Renal cortical epithelial cell (primary cell): Measurements from ENCODE around the gene PRPSAP1. TPM values are rescaled to one million over a fixed set of nuclear protein-coding genes. Genes with fewer than 3 reads are reported as not detected.
"Not testable (repeated sequence)": the region's sequence is repeated elsewhere in the genome, so short reads cannot be mapped to it uniquely, and the experiment has no call there.

Experiments used
- DNase-seq: peaks from one replicate; pipeline ENCODE4 v3.0.0-alpha.2; 2011; ENCODE audit warnings: low read depth
- total RNA-seq: library from RNA; depleted of rRNA; stranded (reverse); fragments of >200 nt; gene quantifications from 2 replicates; pipeline ENCODE4 v1.2.3, GENCODE V29; 2014

The PRPSAP1 gene
- total RNA-seq, 1 donor from 2014 or later: 58.5 TPM

DNA sequence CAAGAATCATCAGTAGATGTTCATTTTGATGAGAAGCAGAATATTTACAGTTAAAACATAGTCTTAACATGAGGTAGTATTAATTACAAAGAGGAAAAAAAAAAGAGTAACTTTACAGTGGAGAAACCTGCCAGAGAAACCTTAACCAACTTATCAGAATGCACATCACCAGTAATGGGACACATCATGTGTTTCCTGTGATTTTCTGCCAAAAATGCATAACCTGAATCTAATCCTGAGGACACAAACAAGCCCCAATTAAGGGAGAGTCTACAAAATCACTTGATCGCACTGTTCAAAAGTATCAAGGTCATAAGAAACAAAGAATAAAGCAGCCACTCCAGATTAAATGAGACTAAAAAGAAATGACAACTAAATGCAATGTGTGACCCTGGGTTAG is 27.4 kb downstream of the PRPSAP1 start:
- DNase-seq: no peak

DNA sequence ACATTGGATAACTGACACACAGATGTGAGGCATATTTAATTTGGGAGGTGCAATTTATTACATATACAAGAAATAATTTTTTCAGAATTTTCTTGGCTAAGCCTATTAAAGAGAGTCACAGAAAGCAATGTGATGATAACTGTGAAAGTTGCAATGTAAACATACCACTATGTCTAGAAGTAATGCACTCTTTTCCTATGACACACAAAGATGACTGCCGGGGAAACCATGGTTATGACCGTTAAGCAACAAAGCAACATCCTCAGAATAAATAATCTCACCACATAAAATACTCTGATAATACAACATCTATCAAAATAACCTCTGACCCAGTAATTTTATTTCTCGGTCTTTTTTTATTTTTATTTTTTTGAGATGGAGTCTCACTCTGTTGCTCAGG is 35.1 kb downstream of the PRPSAP1 start:
- no peak for DNase-seq

- DNase-seq: no peak
Observed at GRCh38 chr17:76317535-76317934, 36.2 kb downstream of the PRPSAP1 start.

GRCh38 chr17:76314392-76315227 is 39.1 kb downstream of the PRPSAP1 start:
- peak; percentile 18 for DNase-seq

- DNase-seq: no peak
Observed at GRCh38 chr17:76312735-76313134, 41.0 kb downstream of the PRPSAP1 start.

DNA sequence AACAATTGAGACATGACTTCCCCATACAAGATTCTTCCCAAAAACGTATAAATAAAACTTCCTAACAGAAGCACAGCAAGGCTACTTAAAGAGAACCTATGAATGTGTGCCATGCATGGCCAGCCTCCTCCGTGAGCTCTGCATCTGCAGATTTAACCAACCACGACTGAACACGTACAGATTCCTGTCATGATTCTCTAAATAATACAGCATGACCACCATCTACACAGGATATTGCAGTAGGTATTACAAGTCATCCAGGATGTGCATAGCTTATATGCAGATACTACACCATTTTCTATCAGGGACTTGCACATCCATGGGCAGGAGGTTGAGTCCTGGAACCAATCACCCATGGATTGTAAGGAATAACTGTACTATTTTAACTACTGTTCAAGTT is 44.3 kb downstream of the PRPSAP1 start:
- DNase-seq: no peak

DNA sequence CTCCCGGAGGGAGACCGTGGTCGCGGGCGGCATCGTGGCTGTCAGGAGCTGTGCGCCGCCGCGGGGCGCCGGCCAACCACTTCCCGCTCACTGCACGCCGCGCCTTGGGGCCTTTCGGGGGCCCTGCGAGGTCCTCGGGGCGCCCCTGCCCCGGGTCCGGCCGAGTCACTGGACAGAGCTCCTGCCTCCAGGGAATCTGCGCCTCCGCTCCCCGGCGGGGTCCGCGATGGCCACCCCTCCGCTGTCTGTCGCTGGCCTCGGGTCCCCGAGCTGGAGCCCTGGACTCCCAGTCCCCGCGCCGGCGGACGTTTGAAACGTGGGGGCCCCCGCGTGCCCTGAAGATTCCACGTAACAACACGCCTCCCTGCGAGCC is 45.8 kb downstream of the PRPSAP1 start, which contains the start of gene QRICH2:
Gene QRICH2, minus strand, starts transcription at position 311 of the 373 bp plus-strand sequence. Its CDS starts 278 bp downstream, at position 33.
- no peak for DNase-seq

DNA sequence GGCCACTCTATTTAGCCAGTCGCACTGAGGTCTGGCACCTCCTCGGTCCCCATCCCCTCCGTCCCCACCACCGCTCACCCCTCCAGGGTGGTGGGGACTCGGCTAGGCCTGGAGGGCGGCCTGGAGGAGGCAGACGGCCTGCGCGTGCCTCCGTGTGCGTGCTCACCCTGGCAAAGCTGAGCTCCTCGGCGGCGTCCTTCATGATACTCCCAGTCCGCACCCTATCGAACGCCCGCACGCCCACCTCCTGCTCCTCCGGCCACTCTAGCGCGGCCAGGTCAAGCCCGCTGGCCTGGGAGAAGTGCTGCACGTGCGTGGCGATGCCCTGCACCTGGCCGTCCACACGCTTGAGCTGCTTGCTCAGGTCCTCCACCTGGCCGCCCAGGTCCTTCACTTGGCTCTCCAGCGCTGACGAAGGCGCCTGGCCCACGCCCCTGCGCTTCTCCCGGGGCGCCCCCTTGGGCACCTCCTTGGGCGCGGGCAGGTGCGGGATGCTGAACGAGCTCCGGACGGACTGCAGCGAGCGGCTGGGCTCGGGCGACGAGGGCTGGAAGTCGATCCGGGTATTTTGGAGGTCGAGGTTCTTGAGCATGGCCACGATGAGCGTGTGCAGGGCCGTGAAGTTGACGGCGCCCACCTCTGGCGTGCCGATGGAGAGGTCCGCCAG is 46.3 kb downstream of the PRPSAP1 start:
- DNase-seq: no peak

- DNase-seq: not testable (repeated sequence)
Observed at GRCh38 chr17:76305135-76305454, 48.6 kb downstream of the PRPSAP1 start.

DNA sequence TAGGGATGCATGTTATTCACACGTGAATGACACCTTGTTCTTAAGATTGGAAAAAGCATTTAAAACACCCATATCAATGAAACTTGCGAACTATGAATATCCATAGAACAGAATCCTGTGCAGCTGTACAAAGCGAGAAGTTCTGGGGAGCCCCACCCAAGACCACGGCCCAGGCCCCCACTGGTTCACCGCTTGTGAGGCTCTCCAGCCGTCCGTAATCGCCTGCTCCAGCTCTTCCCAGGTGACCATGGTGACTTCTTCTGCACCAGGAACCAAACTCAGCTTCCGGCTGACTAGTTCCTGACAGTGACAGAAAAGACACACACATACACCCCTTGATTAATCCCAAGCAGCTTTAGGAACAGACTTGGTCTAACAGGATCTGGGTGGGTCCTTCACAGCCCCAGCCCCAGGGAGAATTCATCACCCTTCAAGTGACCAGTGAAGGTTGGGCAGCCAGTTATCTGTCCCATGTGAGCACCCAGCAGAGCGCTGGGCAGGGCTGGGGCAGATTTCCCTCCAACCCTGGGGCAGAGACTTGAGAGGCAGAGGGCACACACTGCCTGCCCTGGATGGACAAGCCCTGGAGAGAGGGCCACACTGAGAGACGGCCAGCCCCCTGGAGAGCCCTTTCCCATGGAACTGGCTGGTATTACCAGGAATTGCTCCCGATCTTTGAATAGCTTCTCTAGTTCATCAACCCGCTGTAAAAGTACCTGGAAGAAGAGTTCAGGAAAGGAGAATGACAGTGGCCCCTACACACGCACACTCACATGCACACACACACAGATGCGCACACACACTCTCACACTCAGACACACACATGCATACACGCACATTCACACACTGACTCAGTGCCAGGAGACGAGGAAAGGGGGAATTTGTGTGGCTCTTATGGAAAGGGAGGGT is 49.2 kb downstream of the PRPSAP1 start:
- no peak for DNase-seq

DNA sequence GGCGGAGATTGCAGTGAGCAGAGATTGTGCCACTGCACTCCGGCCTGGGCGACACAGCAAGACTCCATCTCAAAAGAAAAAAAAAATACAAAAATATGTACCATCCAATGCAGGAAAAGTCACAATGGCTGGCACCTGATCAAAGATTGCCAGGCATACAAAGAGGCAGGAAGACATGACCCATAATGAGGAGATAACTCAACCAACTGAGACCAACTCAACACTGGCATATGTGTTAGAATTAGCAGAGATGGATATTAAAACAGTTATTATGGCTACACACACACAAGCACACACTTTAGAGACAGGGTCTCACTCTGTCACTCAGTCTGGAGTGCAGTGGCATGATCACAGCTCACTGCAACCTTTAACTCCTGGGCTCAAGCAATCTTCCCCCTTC is 56.3 kb downstream of the PRPSAP1 start:
- DNase-seq: no peak

- no peak for DNase-seq
Observed at GRCh38 chr17:76296889-76297288, 56.8 kb downstream of the PRPSAP1 start.

GRCh38 chr17:76296186-76296585 is 57.5 kb downstream of the PRPSAP1 start:
- DNase-seq: no peak

- DNase-seq: no peak
Observed at GRCh38 chr17:76293106-76293505, 60.6 kb downstream of the PRPSAP1 start.

- no peak for DNase-seq
Observed at GRCh38 chr17:76292567-76292966, 61.1 kb downstream of the PRPSAP1 start.

DNA sequence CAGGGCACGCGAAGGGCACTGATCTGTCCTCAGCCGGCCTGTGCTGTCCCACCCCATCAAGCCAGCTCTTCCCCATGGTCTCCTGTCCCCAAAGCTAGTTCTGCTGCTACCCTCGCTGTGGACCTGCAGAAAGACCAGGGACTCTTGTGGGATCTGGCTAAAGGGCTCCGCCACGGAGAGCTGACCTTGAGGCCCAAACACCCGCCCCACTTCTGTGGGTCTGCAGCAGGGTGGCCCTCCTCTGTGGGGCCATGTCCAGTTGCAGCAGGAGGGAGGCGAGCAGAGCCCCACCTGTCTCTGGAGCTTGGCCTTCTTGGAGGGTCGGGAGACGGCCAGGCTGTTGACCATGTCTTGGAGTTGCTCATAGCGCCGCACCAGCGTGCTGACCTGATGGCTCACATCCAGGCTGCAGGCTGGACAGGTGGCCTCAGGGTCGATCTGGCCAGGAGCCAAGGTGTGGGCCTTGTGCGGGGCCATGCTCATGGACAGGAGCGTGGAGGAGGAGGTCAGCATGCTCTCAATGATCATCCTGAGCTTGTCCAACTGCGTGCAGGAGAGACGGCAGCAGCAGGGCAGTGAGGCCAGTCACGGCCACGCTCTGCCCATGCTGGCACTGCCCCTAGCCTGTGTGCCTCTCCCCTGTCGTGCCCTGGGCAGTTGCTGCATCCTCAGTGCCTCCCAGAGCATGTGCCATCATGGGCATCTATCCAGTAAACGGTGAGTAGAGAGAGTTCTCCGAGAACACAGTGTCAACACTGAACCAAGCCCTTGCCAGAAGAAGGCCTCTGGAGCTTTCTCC is 71.9 kb downstream of the PRPSAP1 start:
- DNase-seq: no peak

GRCh38 chr17:76280650-76281049 is 73.1 kb downstream of the PRPSAP1 start:
- no peak for DNase-seq

- no peak for DNase-seq
Observed at GRCh38 chr17:76279742-76280287, 73.9 kb downstream of the PRPSAP1 start.

DNA sequence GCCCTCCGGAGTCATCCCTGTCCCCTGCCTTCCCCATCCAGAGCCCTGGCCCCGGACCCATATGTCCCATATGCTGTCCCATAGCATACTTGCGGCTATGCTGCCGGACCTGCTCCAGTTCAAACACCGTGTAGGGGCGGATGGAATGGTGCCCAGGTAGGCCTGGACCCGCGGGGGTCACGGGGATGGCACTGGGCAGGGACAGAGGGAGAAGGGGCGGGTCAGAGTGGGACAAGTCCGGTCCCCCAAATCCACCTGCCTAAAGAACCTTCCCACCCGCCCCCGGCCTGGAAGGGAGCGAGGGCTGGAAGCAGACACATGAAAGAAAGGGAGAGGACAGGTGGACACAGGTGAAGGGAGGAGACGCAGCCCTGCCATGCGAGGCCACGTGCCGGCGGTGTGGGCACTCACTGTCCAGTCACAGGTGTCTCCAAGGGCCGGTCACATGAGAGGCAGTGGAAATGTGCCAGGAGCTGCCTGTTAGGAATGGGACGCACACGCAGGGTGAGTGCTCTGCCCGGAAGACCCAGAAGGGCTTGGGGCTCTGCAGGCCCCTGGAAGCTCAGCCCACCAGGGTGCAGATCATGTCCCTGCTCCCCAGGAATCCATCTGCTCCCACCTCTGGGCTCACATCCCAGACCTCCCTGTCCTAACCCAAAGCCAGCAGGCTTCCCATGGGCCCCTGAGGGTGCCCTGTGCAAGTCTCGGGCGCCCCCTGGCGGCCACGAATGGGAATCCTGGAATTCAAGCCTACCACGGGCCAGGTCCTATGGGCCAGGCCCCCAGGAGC is 74.6 kb downstream of the PRPSAP1 start:
- peak; percentile 49 for DNase-seq

DNA sequence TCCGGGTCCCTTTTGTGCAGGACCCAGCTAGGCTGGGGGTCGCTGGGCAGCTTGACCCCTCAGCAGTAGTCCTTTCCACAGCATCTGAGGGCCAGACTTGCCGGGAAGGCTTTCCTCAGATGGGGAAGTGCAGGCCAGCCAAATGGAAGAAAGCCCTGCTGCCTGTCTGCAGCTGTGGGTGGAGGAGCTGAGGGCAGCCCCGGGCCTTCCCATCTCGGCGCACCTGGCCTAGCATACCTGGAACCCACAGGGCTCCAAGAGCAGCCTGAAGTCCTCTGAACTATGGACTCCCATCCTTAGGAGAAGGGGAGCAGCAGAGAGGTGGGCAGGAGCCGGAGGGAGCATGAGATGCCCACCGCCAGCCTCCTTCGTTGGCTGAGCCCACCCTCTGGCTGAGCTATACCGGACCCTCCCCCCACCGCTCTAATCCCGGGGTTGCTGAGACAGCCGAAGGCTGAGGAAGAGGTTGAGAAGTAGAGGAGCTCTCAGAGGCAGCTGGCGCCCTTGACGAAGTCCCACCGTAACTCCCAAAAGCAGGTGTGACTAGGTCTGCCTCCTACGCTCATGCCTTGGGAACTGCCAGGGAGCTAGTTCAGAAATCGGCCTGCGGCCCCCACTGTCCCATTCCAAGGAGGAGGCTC is 75.3 kb downstream of the PRPSAP1 start:
- no peak for DNase-seq
